Stomach smooth muscle (tissue), 2 donors: ENCODE results near the gene SMCP.

Source experiments
- H3K27ac ChIP-seq: one replicate; pipeline ENCODE4 v1.7.0; 2013; ENCODE audit warnings: mild to moderate bottlenecking, low read length, inconsistent platforms
- H3K27me3 ChIP-seq, 2 donors: one replicate each; pipeline ENCODE4 v1.7.0; 2013; ENCODE audit warnings: low read length in 2 of 2; ENCODE audit not compliant: insufficient read depth in 2 of 2, control insufficient read depth in 1 of 2
- H3K36me3 ChIP-seq, 2 donors: one replicate each; pipeline ENCODE4 v1.7.0; 2013; ENCODE audit warnings: low read length in 2 of 2; ENCODE audit not compliant: control insufficient read depth in 2 of 2, insufficient read depth in 2 of 2
- H3K4me1 ChIP-seq: one replicate; pipeline ENCODE4 v1.7.0; 2013; ENCODE audit warnings: low read length; ENCODE audit not compliant: control insufficient read depth, insufficient read depth
- H3K4me3 ChIP-seq, 2 donors: one replicate each; pipeline ENCODE4 v1.7.0; 2013; ENCODE audit warnings: low read length in 2 of 2
- H3K9ac ChIP-seq, 2 donors: one replicate each; pipeline ENCODE4 v1.7.0; 2013; ENCODE audit warnings: low read length in 2 of 2, mild to moderate bottlenecking in 1 of 2
- H3K9me3 ChIP-seq, 2 donors: one replicate each; pipeline ENCODE4 v1.7.0; 2013; ENCODE audit warnings: low read length in 2 of 2; ENCODE audit not compliant: control insufficient read depth in 2 of 2
- donor health status: healthy.
- donor health status: Pancreatic carcinoma.

The SMCP gene

DNA sequence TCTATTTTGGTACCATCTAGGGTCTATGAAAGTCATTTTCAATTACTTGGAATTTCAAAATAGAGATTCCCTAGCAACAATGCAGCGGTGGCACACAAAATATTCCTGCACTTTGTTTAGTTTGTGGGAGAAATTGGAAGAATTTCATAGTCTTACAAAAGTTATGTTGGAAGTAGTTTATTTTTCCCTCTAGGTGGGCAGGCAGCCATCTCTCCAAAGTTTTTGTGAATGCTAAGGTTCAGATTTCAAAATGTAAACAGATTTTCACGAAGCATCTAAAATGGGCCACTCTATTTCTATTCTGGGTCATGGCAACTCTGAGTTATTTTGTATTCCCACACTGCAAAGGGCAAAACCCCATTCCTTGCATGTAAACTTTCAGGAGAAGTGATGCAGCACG lies 8.0 kb downstream of the SMCP start:
- Histone ChIP-seq H3K36me3 (no peaks in the 10 kb centered on the region), H3K27ac (no peak overlapping the region), H3K27me3 (no peaks in the 10 kb centered on the region), H3K4me3 (peak overlapping the region in 1 of 2 donors; percentile 15), H3K4me1 (peaks cover 21% of the 10 kb centered on the region), H3K9ac (no peak overlapping the region), H3K9me3 (no peaks in the 10 kb centered on the region)

DNA sequence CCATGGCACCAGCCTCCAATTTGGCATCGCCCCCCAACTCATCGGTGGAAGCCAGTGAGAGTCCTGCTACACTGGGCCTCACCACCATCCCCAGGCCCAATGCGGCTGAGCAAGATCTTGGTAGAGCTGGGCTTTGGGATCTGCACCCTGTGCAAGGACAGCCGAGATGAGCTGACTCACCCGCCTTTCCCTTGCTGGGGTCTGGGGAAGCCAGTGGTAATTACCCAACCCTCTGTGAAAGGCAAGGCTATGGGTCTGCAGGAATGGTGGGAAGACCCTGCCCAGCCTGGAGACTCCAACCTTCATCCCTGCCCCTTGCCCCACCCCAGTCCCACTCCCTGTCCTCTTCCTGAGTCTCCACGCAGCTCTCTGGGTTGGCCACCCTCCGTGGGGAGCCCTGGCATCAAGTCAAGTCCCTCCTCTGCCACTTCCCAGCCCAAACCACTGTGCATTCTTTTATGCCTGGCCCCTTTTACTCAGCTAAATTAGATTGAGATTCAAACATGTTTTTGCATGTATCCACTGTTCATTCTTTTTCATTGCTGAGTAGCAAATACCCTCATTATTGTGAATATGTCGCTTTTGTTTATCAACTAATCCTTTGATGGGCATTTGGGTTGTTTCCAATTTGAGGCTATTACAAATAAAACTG lies 8.8 kb downstream of the SMCP start:
- Histone ChIP-seq H3K36me3 (no peaks in the 10 kb centered on the region), H3K4me3 (no peak overlapping the region), H3K9ac (no peak overlapping the region), H3K27ac (no peak overlapping the region), H3K27me3 (no peaks in the 10 kb centered on the region), H3K9me3 (no peaks in the 10 kb centered on the region), H3K4me1 (peaks cover 21% of the 10 kb centered on the region)

- H3K27me3 ChIP-seq: no peaks in the 10 kb centered on the region
- no peaks in the 10 kb centered on the region for H3K9me3 ChIP-seq
- no peaks in the 10 kb centered on the region for H3K36me3 ChIP-seq
- no peak overlapping the region for H3K27ac ChIP-seq
- peaks cover 21% of the 10 kb centered on the region for H3K4me1 ChIP-seq
- H3K9ac ChIP-seq: no peak overlapping the region
- H3K4me3 ChIP-seq: no peak overlapping the region
These were observed 10.0 kb downstream of the SMCP start for GRCh38 chr1:152888126-152888525.

DNA sequence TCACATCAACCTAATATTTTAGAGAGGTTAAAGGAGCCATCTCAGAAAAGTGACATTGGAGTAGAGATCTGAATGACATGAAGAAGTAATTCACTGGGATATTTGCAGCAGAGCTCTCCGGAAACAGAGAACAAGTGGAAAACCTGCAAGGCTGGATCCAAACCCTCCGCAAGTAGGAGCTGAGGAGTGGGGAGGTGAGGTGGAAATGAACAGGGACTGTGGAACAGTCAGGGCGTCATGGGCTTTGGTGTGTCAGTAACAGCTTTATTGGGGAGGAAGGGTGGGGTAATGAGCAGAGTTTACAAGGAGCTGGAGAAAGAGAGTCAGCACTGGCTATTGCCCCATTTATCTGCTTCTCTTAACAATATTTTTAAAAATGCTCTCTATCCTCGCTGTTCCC lies 20.9 kb downstream of the SMCP start:
- no peaks in the 10 kb centered on the region for H3K9me3 ChIP-seq
- H3K4me1 ChIP-seq: no peaks in the 10 kb centered on the region
- H3K27me3 ChIP-seq: peaks cover 0 to 3% of the 10 kb centered on the region in 2 donors
- no peaks in the 10 kb centered on the region for H3K36me3 ChIP-seq
- H3K4me3 ChIP-seq: no peak overlapping the region
- H3K9ac ChIP-seq: no peak overlapping the region
- no peak overlapping the region for H3K27ac ChIP-seq

DNA sequence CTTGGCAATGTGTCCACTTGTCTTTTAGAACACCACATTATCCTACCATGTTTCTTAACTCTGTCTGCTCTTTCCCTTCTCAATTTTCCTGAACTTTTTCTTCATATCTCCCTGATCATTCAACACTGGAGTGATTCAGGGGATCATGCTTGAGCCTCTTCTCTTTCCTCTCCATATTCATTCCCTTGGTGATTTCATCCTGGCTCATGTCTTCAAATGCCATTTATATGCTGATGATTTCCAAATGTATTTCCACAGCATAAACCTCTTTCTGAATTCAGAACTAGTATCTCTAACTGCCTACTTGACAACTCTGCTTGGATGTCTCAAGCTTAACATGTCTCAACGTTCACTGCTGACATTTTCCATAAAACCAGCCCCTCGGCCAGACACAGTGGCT lies 21.8 kb downstream of the SMCP start:
- no peaks in the 10 kb centered on the region for H3K4me1 ChIP-seq
- H3K27ac ChIP-seq: no peak overlapping the region
- H3K36me3 ChIP-seq: no peaks in the 10 kb centered on the region
- H3K27me3 ChIP-seq: peaks cover 0 to 3% of the 10 kb centered on the region in 2 donors
- H3K9me3 ChIP-seq: no peaks in the 10 kb centered on the region
- no peak overlapping the region for H3K4me3 ChIP-seq
- H3K9ac ChIP-seq: no peak overlapping the region

- H3K27ac ChIP-seq: no peak overlapping the region
- no peak overlapping the region for H3K9ac ChIP-seq
- peaks cover 0 to 3% of the 10 kb centered on the region in 2 donors for H3K27me3 ChIP-seq
- H3K4me3 ChIP-seq: no peak overlapping the region
- H3K9me3 ChIP-seq: no peaks in the 10 kb centered on the region
- H3K36me3 ChIP-seq: no peaks in the 10 kb centered on the region
- no peaks in the 10 kb centered on the region for H3K4me1 ChIP-seq
These were observed 23.5 kb downstream of the SMCP start for GRCh38 chr1:152901631-152902030.

DNA sequence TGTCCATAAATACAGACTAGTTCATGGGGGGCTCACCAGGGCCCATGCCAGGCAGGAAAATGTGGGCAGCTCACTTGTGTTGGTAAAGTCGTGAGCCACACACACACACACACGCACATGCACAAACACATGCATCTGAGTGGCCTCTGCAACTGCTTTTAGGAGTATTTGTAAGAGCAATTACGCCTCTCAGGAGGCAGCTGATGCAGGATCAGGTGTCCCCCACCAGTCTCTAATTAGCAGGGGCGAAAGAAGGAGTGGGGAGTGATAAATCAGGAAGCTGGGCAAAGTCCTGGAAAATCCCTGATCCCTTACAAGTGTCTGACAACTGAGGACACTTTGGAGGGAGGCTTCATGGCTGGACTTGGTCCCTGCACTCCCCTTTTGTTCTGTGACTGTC lies 24.5 kb downstream of the SMCP start:
- peaks cover 0 to 5% of the 10 kb centered on the region in 2 donors for H3K27me3 ChIP-seq
- H3K27ac ChIP-seq: no peak overlapping the region
- H3K4me3 ChIP-seq: no peak overlapping the region
- no peaks in the 10 kb centered on the region for H3K9me3 ChIP-seq
- H3K4me1 ChIP-seq: no peaks in the 10 kb centered on the region
- H3K9ac ChIP-seq: no peak overlapping the region
- H3K36me3 ChIP-seq: no peaks in the 10 kb centered on the region

DNA sequence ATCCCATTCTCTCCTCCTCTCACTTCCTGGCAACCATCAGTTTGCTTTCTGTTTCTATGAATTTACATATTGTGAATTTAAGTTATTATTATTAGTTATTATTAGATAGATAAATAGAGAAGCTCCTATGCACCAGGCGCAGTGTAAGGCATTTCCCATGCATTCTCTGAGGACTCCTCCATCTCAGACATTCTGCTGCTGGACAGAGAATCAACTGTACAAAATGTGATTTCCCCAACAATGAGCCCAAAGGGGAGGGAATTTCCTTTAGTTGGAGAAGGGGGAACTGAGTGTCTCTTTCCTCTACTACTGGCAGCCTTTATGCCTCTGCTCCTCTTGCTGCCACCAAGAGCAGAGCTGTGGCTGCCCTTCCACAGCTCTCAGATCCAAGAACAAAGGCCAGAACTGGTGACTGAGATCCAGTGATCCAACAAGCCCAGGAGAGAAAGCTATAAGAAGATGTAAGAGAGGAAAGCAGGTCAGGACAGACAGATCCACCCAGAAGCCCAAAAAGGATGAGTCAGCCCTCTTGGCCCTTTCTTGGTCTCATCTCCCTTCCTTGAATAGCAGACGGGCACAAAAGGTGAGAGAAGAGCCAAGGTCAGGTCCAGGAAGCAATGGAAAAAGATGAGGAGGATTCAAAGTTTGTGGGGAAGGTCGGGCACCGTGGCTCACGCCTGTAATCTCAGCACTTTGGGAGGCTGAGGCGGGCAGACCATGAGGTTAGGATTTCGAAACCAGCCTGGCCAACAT lies 26.7 kb downstream of the SMCP start:
- Histone ChIP-seq H3K9me3 (no peaks in the 10 kb centered on the region), H3K36me3 (no peaks in the 10 kb centered on the region), H3K4me1 (no peaks in the 10 kb centered on the region), H3K9ac (no peak overlapping the region), H3K4me3 (no peak overlapping the region), H3K27ac (no peak overlapping the region), H3K27me3 (peaks cover 3 to 11% of the 10 kb centered on the region in 2 donors)

DNA sequence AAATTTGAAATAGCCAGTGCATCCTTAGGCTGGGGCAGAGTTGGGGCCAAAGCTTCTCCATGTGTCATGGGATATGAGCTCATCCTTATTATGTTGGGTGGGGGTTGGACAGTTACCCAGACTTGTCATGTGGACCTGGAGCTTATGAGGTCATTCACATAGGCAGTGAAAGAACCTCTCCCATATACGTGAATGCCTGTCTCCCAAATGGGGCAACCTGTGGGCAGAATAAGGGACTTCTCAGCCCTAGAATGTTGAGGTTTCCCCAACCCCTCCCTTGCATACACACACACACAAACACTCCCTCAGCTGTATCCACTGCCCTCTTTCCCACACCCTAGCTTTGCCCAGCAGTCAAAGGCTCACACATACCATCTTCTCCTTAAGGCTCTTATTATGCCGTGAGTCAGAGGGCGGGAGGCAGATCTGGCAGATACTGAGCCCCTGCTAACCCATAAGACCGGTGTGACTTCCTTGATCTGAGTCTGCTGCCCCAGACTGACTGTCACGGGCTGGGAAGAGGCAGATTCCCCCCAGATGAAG lies 28.0 kb downstream of the SMCP start:
- Histone ChIP-seq H3K36me3 (no peaks in the 10 kb centered on the region), H3K4me1 (no peaks in the 10 kb centered on the region), H3K9me3 (no peaks in the 10 kb centered on the region), H3K4me3 (no peak overlapping the region), H3K9ac (no peak overlapping the region), H3K27ac (no peak overlapping the region), H3K27me3 (peaks cover 3 to 12% of the 10 kb centered on the region in 2 donors)

GRCh38 chr1:152907686-152908601 lies 29.8 kb downstream of the SMCP start, which contains the start of gene IVL:
Gene IVL, plus strand, starts transcription at chr1:152908546. Its CDS starts 1,252 bp downstream, at chr1:152909798.
- H3K9me3 ChIP-seq: no peaks in the 10 kb centered on the region
- no peak within 1 kb of the TSS for H3K27ac ChIP-seq
- H3K4me3 ChIP-seq: no peak within 1 kb of the TSS
- no peak within 1 kb of the TSS for H3K9ac ChIP-seq
- H3K27me3 ChIP-seq: peaks cover 3 to 8% of the 10 kb centered on the region in 2 donors
- H3K36me3 ChIP-seq: no peaks in the 10 kb centered on the region
- no peaks in the 10 kb centered on the region for H3K4me1 ChIP-seq
